ENCODE measurements around the gene DLGAP1.

DNA sequence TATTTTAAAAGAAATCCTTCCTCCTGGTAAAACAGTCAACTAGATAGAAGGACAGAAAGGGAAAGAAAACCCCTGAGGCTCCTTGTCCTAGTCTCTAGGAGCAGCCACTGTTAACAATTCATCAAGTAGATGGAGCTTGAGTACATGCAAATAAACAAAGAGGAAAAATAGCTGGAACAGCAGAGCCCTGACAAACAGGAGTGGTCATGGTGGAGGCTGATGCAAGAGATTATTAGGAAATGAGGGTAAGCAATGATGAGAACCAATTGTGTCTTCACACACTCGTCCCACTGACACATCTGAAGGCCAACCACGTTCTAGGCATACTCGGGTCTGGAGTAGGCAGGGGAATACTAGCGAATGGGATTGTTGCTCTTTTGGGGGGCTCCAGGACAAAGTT, 9.2 kb downstream of the DLGAP1 start:
- TF ChIP-seq CTCF (IDR thresholded peaks at IDR 0.05): no peak
- TF ChIP-seq POLR2A (IDR thresholded peaks at IDR 0.05): no peak
- TF ChIP-seq POLR2AphosphoS5 (IDR thresholded peaks at IDR 0.05; ENCODE audit: insufficient read depth in 1 of 2, low read depth in 1 of 2): no peak
